T-helper 2 cell (primary cell): Measurements from ENCODE around the gene DDI1.

ENCODE experiments used
- DNase-seq, 5 experiments: peaks; one replicate each; pipeline versions ENCODE4 v3.0.0 to v3.0.0-alpha.2; 2012 to 2022

DDI1 gene

GRCh38 chr11:104086621-104087020 lies 50.2 kb downstream of the DDI1 start:
- no peak for DNase-seq
